NCI-H510A (cell line): ENCODE results near the gene COMT.

Experiments used
- DNase-seq: peaks from one replicate; lab custom pipeline; 2025; lab: John Stamatoyannopoulos, UW

Gene COMT

DNA sequence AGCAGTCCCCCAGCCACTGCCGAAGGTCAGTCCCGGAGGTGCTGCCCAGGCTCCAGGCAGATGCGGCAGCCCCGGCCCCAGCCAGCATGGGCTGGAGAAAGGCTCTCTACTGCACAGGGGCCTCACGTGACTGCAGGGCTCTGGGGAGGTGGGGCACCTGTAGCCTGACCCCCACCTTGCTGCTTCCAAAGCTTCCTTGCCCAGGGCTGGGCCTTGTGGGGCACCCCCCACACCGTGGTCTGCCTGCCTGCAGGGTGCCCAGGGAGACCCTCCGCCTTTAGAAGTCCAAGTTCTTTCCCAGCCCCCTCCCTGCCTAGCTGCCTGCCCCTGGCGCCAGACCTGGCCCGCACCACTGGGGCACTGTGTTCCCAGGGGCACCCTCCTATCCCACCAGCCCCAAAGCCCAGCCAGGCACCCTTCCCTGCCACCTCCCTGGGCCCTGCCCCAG lies 28.5 kb downstream of the COMT start:
- DNase-seq: no peak

DNA sequence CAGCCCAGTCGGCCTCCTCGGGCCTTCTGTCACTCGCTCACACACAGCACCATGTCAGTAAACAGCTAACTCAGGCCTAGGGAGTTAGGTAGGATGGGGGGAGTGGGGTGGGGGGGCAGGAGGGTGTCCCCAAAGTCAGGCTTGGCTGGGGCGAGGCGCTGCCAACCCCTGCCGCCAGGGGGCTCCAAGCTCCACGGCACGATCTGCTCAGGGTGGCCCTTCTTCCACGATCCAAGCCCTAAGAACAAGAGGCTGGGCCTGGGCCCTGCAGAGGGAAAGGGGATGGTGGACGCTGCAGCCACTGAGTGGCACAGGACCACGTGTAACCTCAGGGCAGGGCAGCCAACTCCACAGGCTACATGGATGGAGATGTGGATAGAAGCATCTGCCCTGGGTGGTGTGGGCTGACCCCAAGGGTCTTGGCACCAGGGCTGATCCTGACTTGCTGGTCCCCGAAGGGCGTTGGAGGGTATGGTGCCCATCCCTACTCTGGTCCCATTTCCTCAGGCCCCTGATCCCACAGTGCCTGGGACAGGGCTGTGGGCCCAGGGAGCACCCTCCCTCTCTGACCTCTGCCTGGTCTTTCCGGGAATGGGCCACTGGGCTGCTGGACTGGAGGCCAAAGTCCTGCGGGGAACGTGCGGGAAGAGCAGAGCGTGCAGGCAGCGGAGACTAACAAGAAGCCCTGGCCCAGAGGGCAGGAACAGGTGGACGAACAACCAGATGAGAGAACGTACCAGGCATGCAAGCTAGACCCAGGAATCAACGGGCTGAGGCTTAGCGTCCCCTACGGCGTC lies 29.1 kb downstream of the COMT start:
- no peak for DNase-seq

DNA sequence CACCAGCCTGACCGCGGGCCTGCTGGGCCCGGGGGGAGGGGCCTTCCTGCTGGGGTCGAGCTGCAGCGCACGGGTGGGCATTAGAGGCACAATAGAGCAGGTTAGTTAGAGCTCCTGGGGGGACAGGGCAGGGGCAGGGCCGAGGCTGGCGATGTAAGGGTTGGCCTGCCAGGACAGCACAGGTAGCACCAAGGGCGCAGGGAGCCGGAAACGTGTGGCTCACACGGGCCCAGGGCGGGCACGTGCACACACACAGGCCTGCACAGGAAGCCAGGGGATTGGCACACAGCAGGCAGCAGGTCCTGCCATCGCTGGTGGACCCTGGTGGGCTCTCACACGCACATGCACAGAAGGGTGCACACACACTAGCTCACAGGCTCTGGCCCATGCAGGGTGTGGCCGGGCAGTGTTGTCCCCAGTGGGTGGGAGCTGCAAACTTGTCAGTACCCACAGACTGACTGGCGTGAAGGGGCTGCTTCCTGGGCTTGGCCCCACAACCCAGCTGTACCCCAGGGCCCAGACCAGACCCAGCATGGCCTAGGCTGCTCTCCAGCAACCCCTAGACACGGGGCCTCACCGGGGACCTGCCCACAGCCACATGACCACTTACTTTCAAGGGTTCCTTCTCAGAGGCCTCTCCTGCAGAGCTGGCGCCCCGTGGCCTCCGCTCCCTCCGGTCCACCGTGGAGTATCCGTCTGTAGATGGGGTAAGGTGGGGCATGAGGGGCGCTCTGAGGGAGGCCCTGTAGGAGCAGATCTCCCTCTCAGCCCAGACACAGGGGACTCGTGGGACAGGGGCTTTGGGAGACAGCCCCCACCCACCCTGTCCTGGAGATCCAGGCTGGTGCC lies 29.9 kb downstream of the COMT start:
- DNase-seq: no peak

DNA sequence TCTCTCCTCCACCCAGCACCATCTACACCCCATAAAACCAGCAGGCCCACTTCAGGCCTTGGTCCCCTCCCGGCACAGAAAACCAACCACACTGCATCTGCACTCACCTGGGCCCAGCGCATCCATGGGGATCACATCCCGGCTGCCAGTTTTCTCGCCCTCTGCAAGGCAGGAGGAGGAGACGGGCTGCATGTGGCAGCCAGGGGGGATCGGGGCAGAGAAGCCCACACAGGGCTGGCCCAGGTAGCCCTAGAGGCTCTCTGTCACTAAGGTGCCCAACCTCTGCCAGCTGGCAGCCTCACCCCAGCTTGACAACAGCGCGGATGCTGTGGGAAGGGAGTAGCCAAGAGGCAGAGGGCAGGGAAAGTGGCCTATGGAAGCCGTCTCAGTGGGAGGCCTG lies 30.7 kb downstream of the COMT start:
- no peak for DNase-seq

GRCh38 chr22:19972652-19973550 lies 31.3 kb downstream of the COMT start:
- no peak for DNase-seq

- DNase-seq: no peak
Measured at GRCh38 chr22:19973551-19974267, 32.1 kb downstream of the COMT start.

- no peak for DNase-seq
Measured at GRCh38 chr22:19974268-19974861, 32.8 kb downstream of the COMT start.

GRCh38 chr22:19974935-19975706 lies 33.5 kb downstream of the COMT start:
- DNase-seq: no peak

DNA sequence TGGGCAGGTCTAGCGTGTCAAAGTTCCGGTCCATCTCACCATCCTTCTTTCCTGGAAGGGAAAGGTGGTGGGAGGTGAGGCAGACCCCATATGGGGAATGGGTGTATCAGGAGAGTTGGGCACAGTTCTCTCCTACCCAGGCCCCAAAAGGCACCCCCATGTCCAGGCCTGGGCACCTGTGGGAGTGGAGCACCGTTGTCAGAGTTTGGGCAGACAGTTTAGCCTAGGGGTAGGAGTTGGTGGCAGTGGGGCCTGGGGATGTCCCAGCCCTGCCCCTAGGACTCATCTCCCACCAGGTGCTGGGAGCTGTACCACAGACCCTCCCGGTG lies 34.1 kb downstream of the COMT start:
- no peak for DNase-seq

DNA sequence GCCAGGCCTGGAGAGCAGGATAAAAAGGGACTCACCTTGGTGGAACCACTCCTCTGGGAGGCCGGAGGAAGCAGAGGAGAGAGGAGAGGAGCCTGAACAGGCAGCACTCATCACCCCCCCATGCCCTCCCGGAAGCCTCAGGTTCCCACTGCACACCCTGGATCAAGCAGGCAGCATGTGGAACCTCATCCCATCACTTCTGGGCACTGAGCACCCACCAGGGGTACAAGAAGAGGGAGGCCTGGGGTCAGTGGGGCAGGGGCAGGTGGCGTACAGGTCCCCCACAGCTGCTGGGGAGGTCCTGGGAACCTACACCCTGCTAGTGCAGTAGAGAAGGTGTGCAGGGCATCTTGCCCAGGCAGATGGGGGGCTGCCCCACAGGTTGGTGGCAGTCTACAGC lies 35.1 kb downstream of the COMT start:
- DNase-seq: no peak

- no peak for DNase-seq
Measured at GRCh38 chr22:19977296-19978243, 36.0 kb downstream of the COMT start.

GRCh38 chr22:19978748-19979147 lies 37.2 kb downstream of the COMT start:
- no peak for DNase-seq

- DNase-seq: no peak
Measured at GRCh38 chr22:19979712-19980493, 38.3 kb downstream of the COMT start.

DNA sequence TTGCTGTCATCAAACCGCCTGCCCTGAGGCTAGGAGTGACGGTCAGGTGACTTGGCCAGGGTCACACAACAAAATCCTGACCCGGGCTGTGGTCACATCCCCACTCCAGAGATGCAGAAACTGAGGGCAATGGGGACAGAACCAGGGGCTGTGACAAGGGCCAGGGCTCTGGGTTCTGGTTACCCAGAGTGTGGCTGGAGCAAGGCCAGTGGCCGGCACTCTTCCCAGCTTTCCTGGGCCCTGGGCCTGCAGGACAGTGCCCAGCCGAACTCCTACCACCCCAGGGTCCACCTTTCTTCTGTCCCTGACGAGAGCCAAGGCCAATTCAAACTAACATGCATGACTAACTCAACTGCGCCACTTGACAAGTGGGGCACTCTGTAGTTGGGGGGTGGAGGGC lies 39.2 kb downstream of the COMT start:
- no peak for DNase-seq

GRCh38 chr22:19981171-19981960 lies 39.8 kb downstream of the COMT start:
- no peak for DNase-seq

GRCh38 chr22:19981961-19982920 lies 40.7 kb downstream of the COMT start:
- no peak for DNase-seq
